HG03354 (cell line): Measurements from ENCODE around the gene COMT.

Experiments
- ATAC-seq: cut with Tn5 transposase; IDR thresholded peaks from one replicate; pipeline ENCODE4 v1.9.1; 2021; ENCODE audit warnings: mild to moderate bottlenecking; ENCODE audit not compliant: unreplicated experiment, poor library complexity, severe bottlenecking

The COMT gene

GRCh38 chr22:19978748-19979147 is 37.2 kb downstream of the COMT start:
- ATAC-seq: no peak

- ATAC-seq: no peak
These were observed 38.3 kb downstream of the COMT start for GRCh38 chr22:19979712-19980493.

GRCh38 chr22:19980766-19981165 is 39.2 kb downstream of the COMT start:
- ATAC-seq: no peak

- ATAC-seq: no peak
These were observed 39.8 kb downstream of the COMT start for GRCh38 chr22:19981171-19981960.

- no peak for ATAC-seq
These were observed 40.7 kb downstream of the COMT start for GRCh38 chr22:19981961-19982920.

- no peak for ATAC-seq
These were observed 41.5 kb downstream of the COMT start for GRCh38 chr22:19982991-19983578.

DNA sequence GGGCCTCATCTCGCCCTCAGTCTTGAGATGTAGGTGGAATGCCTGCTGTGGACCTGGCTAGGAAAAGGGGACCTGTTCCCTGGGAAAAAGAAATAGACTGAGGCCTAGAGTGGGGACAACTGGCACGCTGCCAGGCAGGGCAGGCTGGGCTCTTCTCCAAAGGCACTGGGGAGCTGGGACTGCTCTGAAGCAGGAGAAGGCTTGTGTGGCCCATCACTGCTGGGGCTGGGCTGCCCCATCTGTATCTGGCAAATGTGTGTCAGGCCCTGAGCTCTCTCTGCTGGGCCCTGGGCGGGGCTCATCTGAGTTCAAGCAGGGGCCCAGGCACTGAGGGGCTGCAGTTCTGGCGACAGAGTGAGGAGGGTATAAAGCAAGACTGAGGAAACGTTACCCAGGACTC is 42.2 kb downstream of the COMT start:
- no peak for ATAC-seq

DNA sequence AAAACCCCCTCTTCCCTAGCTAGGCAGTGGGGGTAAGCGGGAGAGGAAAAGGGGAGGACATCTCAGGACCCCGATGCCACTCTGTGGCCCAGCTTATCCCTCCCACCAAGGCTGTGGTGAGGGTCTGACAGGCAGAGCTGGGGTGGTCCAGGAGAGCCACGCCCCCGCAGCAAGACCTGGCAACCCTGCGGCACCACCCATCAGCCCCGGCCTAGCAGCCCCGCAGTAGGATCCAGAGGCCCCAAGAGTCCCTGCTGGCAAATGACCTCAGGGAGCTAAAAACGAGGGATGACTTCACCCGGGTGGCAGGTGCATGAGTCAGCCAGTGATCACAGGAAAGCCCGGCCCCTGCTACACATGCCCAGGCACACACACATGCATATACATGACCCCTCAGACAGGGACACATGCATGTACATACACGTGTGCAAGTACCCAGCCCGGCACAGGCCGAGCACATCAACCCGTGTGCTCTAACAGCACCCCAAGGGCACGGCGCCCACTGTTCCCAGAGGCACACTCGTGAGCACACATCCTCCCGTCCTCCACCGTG is 42.7 kb downstream of the COMT start:
- no peak for ATAC-seq

- ATAC-seq: no peak
These were observed 43.6 kb downstream of the COMT start for GRCh38 chr22:19984851-19985811.

DNA sequence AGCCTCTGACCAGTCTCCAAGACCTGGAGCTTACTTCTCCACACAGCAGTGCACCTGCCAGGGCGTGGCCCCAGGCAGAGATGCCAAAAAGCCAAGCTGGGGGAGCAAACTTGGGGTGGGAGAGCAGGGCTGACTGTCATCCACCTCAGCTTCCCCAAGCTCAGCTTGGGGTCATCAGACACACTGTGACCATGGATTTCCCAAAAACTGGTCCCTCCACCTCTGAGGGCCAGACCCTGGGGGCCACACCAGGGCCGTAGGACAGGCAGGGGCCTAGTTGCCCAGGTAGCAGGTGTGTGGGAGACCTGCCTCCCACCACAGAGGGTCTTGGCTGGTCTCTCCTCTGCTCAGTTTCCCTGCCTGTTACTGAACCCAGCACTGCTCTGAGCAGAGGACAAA is 44.4 kb downstream of the COMT start:
- no peak for ATAC-seq

DNA sequence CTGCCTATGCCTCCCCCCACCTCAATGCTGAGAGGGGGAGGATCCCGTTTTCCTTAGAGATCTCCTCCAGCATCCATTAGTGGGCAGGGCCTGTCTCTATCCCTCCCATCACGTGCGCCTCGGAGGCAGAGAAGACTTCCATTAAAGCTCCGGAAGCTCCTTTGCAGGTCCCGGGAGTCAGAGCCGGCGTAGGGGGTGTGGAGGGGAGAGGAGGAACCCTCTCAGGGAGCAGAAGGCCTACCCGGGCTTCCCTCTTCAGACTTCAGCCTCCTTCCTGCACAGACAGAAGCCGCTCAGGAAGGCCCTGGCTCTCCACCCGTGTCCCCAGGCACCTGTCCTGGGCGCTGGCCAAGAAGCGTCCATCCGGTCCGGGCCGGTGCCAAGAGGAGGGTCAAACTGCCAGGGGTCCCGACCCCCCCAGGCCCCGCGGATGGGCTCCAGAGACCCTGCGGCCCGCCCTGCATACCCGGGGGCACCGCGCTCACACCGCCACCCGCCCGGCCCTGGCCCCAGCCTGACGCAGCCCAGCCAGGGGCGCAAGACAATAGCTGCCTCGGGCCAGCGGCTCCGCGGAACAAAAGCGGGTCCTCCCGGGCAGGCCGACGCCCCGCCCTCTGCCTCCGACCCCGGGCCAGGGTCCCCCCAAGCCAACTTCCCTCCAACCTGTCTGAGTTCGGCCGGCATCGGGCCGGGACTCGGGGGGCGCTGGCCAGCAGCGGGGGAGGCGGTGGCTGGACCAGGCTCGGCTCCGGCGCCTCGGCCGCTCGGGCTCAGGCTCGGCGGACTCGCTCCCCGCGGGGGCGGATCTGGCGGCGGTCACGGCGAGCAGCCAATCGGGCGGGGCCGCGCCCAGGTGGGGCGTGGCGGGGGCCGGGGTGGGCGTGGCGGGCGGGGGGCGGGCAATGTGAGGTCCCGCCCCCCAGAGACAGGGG is 45.1 kb downstream of the COMT start:
- no peak for ATAC-seq

DNA sequence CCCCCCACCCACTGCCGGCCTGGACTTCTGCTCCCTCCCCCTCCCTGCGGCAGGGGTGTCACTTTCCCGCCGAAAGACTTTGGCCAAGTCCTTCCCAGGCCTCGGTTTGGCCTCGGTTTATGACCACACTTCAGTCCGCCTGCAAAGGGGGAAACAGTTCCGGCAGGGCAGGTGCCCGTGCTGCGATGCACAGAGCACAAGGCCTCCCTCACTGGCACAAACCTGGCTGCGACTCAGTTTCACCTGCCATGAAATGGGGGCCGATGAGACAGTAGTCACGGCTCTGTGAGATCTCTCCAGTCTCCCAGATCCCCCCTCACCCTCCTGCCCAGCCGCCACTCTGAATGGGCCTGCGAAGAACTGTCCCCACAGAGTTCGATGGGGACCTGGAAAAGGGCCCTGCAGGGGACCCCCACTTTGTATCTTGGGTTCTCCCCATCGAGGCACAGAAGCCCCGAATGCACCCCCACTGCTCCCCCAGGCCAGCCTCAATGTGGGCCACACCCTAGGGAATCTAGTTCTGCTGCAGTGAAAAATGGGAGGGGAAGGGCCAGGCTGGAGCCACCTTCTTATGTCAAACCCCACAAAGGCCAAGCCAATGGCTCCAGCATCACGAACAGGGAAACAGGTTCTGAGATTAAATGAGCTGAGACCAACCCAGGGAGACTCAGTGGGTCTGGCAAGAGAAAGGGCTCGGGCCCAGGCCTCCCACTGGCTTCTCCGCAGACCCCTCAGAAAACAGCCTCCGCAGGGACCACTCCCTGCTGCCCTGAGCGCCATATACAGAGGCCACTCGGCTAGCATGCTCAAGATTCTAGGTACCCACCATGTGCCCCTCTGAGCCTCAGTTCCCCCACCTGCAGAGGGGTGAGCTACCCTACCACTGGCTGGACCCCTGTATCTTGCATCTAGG is 46.1 kb downstream of the COMT start:
- no peak for ATAC-seq

- no peak for ATAC-seq
These were observed 46.8 kb downstream of the COMT start for GRCh38 chr22:19988331-19988808.

GRCh38 chr22:19988965-19989724 is 47.6 kb downstream of the COMT start:
- no peak for ATAC-seq

GRCh38 chr22:19989725-19990067 is 48.1 kb downstream of the COMT start:
- no peak for ATAC-seq

DNA sequence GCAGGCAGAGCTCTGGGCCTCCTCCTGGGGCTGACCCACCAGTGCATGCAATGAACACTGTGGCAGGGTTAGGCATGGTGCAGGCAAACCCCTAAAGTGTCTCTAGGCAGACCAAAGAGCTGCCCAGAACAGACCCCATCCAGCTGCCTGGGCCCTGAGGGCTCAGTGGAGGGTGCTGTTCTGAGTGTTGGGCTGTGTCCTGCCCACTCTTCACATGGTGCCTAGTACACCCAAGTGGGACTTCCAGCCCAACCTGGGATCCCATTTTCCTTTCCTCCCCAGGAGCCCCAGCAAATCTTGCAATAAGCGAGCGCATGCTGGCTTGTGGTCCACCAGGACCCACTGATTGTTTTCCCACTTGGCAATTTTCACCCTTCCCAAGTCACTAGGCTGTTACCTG is 48.6 kb downstream of the COMT start:
- no peak for ATAC-seq
